Stimulated activated CD4-positive, alpha-beta T cell treated with anti-CD3 and anti-CD28 coated beads, Interleukin-12 subunit alpha, Interleukin-12 subunit beta, amount 100 ng/mL, for 4 hours (primary cell): Measurements from ENCODE around the gene SMPD3.

Experiments used
- DNase-seq: peaks from one replicate; pipeline ENCODE4 v3.0.0-alpha.2; 2020

Gene SMPD3

GRCh38 chr16:68319185-68319908 lies 129.0 kb downstream of the SMPD3 start:
- peak; percentile 13 for DNase-seq

DNA sequence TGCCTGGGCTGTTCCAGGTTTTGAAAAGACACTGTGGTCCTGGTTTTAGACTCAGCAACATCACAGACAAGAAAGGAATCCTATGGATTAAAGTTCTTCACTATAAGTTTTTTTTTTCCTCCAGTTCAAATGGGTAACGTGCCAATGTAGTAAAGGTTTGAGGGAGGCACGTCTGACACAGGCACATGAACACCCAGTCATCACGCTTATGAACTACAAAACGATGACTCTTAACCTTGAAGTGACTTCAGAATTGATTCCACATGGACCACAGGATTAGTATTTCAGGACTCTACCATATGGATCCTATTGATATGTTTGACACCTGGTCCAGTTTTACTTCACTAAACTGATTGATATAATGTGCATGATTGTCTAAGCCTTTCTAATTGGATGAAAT lies 135.2 kb downstream of the SMPD3 start:
- DNase-seq = no peak

GRCh38 chr16:68310774-68311511 lies 137.4 kb downstream of the SMPD3 start, which contains the start of the genes PRMT7 and SLC7A6OS:
Gene PRMT7 (plus strand): TSS chr16:68311019. CDS start chr16:68315980, 4,961 bp downstream.
Gene SLC7A6OS (minus strand): TSS chr16:68310946. CDS start chr16:68310926, 20 bp downstream.
- DNase-seq = peak; percentile 87

DNA sequence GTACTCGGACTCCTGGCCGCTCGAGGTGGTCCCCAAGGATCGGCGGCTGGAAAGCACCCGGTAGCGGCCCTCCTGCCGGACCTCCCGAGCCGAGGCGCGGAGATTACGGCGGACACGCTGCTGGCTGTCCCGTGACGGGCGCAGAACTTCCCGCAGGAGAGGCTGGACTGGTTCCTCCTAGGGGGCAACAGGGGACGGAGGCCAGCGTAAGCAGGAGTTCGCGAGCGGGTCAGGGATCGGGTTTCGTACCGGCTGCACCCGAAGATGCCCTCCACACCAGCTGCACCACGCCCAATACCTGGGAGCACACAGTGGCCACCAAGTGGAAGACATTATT lies 137.9 kb downstream of the SMPD3 start:
- no peak for DNase-seq

DNA sequence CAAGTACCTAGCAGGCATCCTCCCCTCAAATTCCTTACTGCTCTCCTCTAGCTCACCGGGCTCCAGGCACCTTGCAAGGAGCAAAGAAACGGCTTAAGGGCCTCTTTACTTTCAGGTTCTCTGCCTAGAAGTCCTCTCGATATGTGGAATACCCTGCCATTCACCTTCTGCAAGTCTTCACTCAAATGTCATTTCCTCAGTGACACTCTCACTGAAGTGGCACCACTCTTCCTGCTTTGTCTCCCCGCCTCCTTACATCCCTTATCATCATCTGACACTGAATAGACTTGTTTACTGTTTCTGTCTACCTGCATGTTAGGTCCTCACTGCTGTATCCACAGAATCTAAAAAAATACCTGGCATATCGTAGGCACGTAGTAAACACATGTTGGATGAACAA lies 138.5 kb downstream of the SMPD3 start:
- DNase-seq = no peak
